Measurements from ENCODE around the gene SLC25A33. TPM values are rescaled to one million over a fixed set of nuclear protein-coding genes. Genes with fewer than 3 reads are reported as not detected.

Gene SLC25A33
- total RNA-seq, 1 donor from 2014 or later, result 20.8 TPM

- H3K9ac ChIP-seq, result no peak overlapping the region
- Mint-ChIP-seq H3K27ac (no peak overlapping the region), H3K9me3 (no peaks in the 10 kb centered on the region), H3K36me3 (peaks cover 16% of the 10 kb centered on the region), H3K4me1 (peaks cover 10% of the 10 kb centered on the region), H3K4me3 (no peak overlapping the region), H3K27me3 (ENCODE audit: insufficient read depth, low read depth) (no peaks in the 10 kb centered on the region)
- no peak overlapping the region for H3K4me2 ChIP-seq
- peak; percentile 67 for DNase-seq (ENCODE audit: low spot score)
- peaks cover 4% of the 10 kb centered on the region for H4K20me1 ChIP-seq (ENCODE audit: low read depth)
- H3K4me1 ChIP-seq, result no peaks in the 10 kb centered on the region
- no peak overlapping the region for H3K27ac ChIP-seq
- H3K79me2 ChIP-seq (ENCODE audit: low read depth), result no peaks in the 10 kb centered on the region
- peaks cover 11% of the 10 kb centered on the region for H3F3A ChIP-seq (ENCODE audit: low read depth)
- TF ChIP-seq, protein P1, sequence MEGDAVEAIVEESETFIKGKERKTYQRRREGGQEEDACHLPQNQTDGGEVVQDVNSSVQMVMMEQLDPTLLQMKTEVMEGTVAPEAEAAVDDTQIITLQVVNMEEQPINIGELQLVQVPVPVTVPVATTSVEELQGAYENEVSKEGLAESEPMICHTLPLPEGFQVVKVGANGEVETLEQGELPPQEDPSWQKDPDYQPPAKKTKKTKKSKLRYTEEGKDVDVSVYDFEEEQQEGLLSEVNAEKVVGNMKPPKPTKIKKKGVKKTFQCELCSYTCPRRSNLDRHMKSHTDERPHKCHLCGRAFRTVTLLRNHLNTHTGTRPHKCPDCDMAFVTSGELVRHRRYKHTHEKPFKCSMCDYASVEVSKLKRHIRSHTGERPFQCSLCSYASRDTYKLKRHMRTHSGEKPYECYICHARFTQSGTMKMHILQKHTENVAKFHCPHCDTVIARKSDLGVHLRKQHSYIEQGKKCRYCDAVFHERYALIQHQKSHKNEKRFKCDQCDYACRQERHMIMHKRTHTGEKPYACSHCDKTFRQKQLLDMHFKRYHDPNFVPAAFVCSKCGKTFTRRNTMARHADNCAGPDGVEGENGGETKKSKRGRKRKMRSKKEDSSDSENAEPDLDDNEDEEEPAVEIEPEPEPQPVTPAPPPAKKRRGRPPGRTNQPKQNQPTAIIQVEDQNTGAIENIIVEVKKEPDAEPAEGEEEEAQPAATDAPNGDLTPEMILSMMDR (IDR thresholded peaks at IDR 0.05), result peak; percentile 63
- TF ChIP-seq EZH2phosphoT487 (IDR thresholded peaks at IDR 0.05), result no peak
- H2AFZ ChIP-seq (replicated peaks), result no peak overlapping the region
- H3K27me3 ChIP-seq, result no peaks in the 10 kb centered on the region
- H3K4me3 ChIP-seq, result no peak overlapping the region
- no peaks in the 10 kb centered on the region for H3K36me3 ChIP-seq
- no peaks in the 10 kb centered on the region for H3K9me3 ChIP-seq (ENCODE audit: low read depth)
Measured at GRCh38 chr1:9573723-9574122, 34.5 kb downstream of the SLC25A33 start.

DNA sequence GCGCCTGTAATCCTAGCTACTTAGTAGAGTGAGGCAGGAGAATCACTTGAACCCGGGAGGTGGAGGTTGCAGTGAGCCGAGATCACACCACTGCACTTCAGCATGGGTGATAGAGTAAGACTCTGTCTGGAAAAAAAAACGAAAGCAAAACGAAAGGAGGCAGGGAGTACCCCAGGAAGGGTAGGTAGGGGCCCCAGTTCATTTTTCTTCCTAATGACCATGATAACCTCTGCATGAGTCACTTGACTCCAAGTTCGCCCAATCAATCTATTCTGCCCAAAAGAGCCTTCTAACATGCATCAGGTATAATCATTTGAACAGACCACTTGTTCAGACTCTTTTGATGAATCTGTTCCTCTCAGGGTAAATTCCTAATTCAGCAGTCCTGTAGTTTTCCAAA is 36.2 kb downstream of the SLC25A33 start:
- DNase-seq (ENCODE audit: low spot score), result no peak
- Histone ChIP-seq H3K27ac (no peak overlapping the region), H3K79me2 (ENCODE audit: low read depth) (no peaks in the 10 kb centered on the region), H3K36me3 (no peaks in the 10 kb centered on the region), H3K27me3 (no peaks in the 10 kb centered on the region), H4K20me1 (ENCODE audit: low read depth) (peaks cover 3% of the 10 kb centered on the region), H3K9me3 (ENCODE audit: low read depth) (no peaks in the 10 kb centered on the region), H3K4me1 (no peaks in the 10 kb centered on the region), H3K9ac (no peak overlapping the region), H3K4me2 (no peak overlapping the region), H3K4me3 (no peak overlapping the region), H3F3A (ENCODE audit: low read depth) (peaks cover 11% of the 10 kb centered on the region), H2AFZ (replicated peaks) (no peak overlapping the region)
- no peak overlapping the region for H3K4me3 Mint-ChIP-seq
- H3K9me3 Mint-ChIP-seq, result no peaks in the 10 kb centered on the region
- H3K36me3 Mint-ChIP-seq, result peaks cover 23% of the 10 kb centered on the region
- H3K27ac Mint-ChIP-seq, result no peak overlapping the region
- peaks cover 3% of the 10 kb centered on the region for H3K4me1 Mint-ChIP-seq
- no peaks in the 10 kb centered on the region for H3K27me3 Mint-ChIP-seq (ENCODE audit: insufficient read depth, low read depth)
- TF ChIP-seq EZH2phosphoT487 (IDR thresholded peaks at IDR 0.05), result no peak
- TF ChIP-seq, protein P1 (IDR thresholded peaks at IDR 0.05), result no peak

DNA sequence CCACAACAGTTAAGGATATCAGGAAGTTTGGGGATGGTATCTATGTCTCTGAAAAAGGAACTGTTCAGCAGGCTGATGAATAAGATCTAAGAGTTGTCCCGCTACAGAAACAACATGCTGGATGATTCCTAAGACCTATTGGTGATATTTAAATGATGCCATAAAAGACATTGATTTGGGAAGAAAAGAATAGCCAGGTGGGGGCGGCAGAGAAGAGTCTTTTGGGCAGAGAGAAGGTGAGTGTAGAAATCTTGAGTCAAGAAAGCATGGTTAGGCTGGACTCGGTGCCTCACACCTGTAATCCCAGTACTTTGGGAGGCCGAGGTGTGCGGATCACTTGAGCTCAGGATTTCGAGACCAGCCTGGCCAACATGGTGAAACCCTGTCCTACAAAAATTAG is 37.6 kb downstream of the SLC25A33 start:
- Histone ChIP-seq H3K27me3 (no peaks in the 10 kb centered on the region), H3F3A (ENCODE audit: low read depth) (peaks cover 16% of the 10 kb centered on the region), H4K20me1 (ENCODE audit: low read depth) (peaks cover 3% of the 10 kb centered on the region), H2AFZ (replicated peaks) (no peak overlapping the region), H3K9ac (no peak overlapping the region), H3K36me3 (no peaks in the 10 kb centered on the region), H3K79me2 (ENCODE audit: low read depth) (no peaks in the 10 kb centered on the region), H3K4me3 (no peak overlapping the region), H3K27ac (no peak overlapping the region), H3K4me1 (no peaks in the 10 kb centered on the region), H3K4me2 (no peak overlapping the region), H3K9me3 (ENCODE audit: low read depth) (no peaks in the 10 kb centered on the region)
- no peaks in the 10 kb centered on the region for H3K9me3 Mint-ChIP-seq
- no peak for DNase-seq (ENCODE audit: low spot score)
- no peak for TF ChIP-seq EZH2 (IDR thresholded peaks at IDR 0.05)
- TF ChIP-seq, protein P1 (IDR thresholded peaks at IDR 0.05), result peak; percentile 8
- peaks cover 27% of the 10 kb centered on the region for H3K36me3 Mint-ChIP-seq
- no peak overlapping the region for H3K27ac Mint-ChIP-seq
- no peak overlapping the region for H3K4me3 Mint-ChIP-seq
- no peaks in the 10 kb centered on the region for H3K27me3 Mint-ChIP-seq (ENCODE audit: insufficient read depth, low read depth)
- peaks cover 3% of the 10 kb centered on the region for H3K4me1 Mint-ChIP-seq

DNA sequence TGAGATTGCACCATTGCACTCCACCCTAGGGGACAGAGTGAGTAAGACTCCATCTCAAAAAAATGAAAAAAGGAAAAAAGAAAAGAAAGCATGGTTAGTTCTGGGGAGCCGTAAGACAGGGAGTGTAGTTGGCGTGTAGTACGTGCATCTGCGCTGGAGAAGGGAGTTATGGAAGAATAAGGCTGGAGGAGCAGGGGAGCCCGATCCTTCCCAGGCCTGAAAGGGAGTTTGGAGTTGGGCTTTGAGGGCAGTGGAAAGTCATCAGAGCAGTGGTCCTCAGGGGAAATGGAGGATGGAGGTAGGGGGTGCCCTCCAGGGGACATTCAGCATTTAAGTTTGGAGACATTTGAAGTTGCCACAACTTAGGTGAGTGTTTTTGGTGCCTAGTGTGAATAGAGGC is 38.2 kb downstream of the SLC25A33 start:
- H3K4me3 Mint-ChIP-seq, result no peak overlapping the region
- Histone ChIP-seq H3K9me3 (ENCODE audit: low read depth) (no peaks in the 10 kb centered on the region), H3K4me3 (no peak overlapping the region), H3K36me3 (no peaks in the 10 kb centered on the region), H3K9ac (no peak overlapping the region), H3K27me3 (no peaks in the 10 kb centered on the region), H2AFZ (replicated peaks) (no peak overlapping the region), H3F3A (ENCODE audit: low read depth) (peaks cover 15% of the 10 kb centered on the region), H4K20me1 (ENCODE audit: low read depth) (peaks cover 3% of the 10 kb centered on the region), H3K4me2 (no peak overlapping the region), H3K79me2 (ENCODE audit: low read depth) (no peaks in the 10 kb centered on the region), H3K4me1 (no peaks in the 10 kb centered on the region), H3K27ac (no peak overlapping the region)
- H3K27me3 Mint-ChIP-seq (ENCODE audit: insufficient read depth, low read depth), result no peaks in the 10 kb centered on the region
- H3K27ac Mint-ChIP-seq, result no peak overlapping the region
- peaks cover 3% of the 10 kb centered on the region for H3K4me1 Mint-ChIP-seq
- peaks cover 30% of the 10 kb centered on the region for H3K36me3 Mint-ChIP-seq
- DNase-seq (ENCODE audit: low spot score), result no peak
- H3K9me3 Mint-ChIP-seq, result no peaks in the 10 kb centered on the region
- TF ChIP-seq EZH2phosphoT487 (IDR thresholded peaks at IDR 0.05) (no peak), EZH2 (IDR thresholded peaks at IDR 0.05) (no peak)
- TF ChIP-seq, protein P1 (IDR thresholded peaks at IDR 0.05), result no peak

Data from neural progenitor cell (in vitro differentiated cells).